GM18505 (cell line): Measurements from ENCODE around the gene ERBB3.
"Not testable (repeated sequence)": the region's sequence is repeated elsewhere in the genome, so short reads cannot be mapped to it uniquely, and the experiment has no call there.

Experiments used
- ATAC-seq: cut with Tn5 transposase; IDR thresholded peaks from one replicate; pipeline ENCODE4 v1.9.1; 2021; ENCODE audit not compliant: unreplicated experiment
- POLR2A ChIP-seq: IDR thresholded peaks from 4 replicates; pipeline ENCODE4 v1.6.1; 2011; ENCODE audit warnings: borderline replicate concordance; ENCODE audit not compliant: insufficient read depth, insufficient read length; ENCODE audit errors: extremely low read depth

ERBB3 gene

DNA sequence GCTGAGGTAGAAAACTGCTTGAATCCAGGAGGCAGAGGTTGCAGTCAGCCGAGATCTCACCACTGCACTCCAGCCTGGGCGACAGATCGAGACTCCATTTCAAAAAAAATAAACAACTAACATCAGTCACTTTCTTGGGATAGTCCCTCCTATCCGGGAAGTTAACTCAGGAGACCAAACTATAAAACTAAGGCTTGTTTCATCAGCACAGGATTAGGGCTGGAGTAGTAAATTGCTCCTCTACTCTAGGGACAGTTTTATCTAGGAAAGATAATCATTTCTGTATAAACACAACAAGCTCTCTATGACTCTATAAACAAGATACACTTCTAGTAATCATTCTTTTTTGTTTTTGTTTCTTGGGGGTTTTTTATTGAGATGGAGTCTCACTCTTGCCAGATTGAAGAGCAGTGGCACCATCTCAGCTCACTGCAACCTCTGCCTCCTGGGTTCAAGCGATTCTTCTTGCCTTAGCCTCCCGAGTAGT is 26.5 kb upstream of the ERBB3 start:
- no peak for ATAC-seq
- TF ChIP-seq POLR2A, result no peak

DNA sequence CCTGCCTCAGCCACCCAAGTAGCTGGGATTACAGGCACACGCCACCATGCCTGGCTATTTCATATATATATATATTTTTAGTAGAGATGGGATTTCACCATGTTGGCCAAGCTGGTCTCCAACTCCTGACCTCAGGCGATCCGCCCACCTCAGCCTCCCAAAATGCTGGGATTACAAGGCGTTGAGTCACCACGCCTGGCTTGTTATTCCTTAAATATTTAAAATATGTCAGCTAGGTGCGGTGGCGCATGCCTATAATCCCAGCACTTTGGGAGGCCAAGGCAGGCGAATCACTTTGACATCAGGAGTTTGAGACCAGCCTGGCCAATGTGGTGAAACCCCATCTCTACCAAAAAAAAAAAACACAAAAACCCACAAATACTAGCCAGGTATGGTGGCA is 20.0 kb upstream of the ERBB3 start:
- not testable (repeated sequence) for ATAC-seq

DNA sequence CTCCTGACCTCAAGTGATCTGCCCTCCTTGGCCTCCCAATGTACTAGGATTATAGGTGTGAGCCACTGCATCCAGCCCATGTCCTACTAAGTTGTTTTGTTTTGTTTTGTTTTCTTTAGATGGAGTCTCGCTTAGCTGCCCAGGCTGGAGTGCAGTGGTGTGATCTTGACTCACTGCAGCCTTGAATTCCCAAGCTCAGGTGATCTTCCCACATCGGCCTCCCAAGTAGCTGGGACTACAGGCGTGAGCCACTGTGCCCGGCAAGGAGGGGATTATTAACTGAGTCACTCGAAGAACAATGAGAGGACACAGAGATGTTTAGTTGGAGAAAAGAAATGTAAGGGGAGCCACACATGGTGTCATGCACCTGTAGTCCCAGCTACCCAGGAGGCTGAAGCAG is 18.0 kb upstream of the ERBB3 start:
- no peak for ATAC-seq

DNA sequence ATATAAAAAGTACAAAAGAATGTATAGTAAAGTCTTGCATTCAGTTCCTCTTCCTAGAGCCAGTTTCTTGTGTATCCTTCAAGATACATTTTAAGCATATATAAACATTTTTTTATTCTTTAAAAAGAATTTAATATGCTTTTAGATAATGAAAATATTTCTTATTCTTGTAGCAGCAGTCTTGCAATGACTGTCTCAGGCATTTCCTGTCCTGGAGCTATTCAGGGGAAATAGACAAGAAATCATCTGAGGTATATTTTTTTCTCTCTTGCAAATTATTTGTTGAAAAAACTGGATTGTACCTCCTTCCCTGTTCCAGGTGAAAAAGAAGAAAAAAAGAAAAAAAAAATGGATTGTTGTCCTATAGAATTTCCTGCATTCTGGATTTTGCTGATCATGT is 17.0 kb upstream of the ERBB3 start:
- ATAC-seq, result no peak
- no peak for TF ChIP-seq POLR2A

More for the DNA sequence above, 18.0 kb upstream of the ERBB3 start:
- TF ChIP-seq POLR2A, result no peak

DNA sequence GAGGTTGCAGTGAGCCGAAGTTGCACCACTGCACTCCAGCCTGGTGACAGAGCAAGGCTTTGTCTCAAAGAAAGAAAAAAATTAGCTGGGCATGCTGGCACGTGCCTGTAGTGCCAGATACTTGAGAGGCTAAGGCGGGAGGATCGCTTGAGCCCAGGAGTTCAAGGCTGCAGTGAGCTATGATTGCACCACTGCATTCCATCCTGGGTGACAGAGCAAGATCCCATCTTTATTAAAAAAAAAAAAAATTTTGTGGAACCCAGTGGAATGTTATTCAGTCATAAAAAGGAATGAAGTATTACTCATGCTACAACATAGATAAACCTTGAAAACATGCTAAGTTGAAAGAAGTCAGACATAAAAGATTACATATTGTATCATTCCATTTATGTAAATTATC is 8.3 kb upstream of the ERBB3 start:
- ATAC-seq, result no peak
- TF ChIP-seq POLR2A, result no peak

DNA sequence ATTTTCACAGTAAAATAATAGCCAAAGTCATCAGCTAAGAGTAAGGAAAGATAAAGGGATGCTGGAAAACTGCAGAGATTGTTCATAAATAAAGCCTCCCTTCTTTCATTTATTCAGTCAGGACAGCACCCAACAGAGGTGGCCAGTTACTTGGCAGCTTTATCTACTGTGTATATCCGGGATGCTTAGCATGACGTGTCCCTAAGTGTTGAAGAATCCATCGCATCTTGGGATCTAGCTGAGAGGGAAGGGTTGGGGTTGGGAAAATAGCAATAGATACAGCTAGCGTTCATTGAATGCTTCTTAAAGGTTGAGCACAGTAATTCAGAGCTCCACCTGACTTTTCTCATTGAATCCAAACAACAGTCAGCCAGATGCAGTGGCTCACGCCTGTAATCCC is 5.6 kb upstream of the ERBB3 start:
- ATAC-seq, result no peak
- TF ChIP-seq POLR2A, result no peak

DNA sequence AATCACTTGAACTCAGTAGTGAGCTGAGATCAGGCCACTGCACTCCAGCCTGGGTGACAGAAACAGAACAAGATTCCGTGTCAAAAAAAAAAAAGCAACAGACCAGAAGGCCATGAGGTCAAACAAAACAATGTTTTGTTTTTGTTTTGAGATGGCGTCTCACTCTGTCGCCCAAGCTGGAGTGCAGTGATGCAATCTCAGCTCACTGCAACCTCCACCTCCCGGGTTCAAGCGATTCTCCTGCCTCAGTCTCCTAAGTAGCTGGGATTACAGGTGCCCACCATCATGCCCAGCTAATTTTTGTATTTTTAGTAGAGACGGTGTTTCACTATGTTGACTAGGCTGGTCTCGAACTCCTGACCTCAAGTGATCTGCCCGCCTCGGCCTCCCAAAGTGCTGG is 2.0 kb upstream of the ERBB3 start:
- ATAC-seq, result not testable (repeated sequence)

DNA sequence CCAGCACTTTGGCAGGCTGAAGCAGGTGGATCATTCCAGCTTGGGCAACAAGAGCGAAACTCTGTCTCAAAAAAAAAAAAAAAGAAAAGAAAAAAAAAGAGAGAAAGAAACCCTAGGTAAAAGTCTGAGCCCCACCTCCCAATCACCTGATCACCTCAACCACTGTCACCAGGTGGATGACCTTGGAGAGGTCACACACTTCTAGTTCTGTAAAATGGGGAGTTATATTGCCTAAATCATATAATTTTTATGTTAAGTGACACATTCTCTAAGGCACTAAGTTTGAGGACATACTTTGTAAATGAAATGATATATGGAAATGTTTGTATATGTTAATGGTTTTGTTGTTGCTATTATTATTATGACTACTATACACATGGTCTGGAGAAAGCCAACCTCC is 1.5 kb upstream of the ERBB3 start:
- no peak for TF ChIP-seq POLR2A
- no peak for ATAC-seq

DNA sequence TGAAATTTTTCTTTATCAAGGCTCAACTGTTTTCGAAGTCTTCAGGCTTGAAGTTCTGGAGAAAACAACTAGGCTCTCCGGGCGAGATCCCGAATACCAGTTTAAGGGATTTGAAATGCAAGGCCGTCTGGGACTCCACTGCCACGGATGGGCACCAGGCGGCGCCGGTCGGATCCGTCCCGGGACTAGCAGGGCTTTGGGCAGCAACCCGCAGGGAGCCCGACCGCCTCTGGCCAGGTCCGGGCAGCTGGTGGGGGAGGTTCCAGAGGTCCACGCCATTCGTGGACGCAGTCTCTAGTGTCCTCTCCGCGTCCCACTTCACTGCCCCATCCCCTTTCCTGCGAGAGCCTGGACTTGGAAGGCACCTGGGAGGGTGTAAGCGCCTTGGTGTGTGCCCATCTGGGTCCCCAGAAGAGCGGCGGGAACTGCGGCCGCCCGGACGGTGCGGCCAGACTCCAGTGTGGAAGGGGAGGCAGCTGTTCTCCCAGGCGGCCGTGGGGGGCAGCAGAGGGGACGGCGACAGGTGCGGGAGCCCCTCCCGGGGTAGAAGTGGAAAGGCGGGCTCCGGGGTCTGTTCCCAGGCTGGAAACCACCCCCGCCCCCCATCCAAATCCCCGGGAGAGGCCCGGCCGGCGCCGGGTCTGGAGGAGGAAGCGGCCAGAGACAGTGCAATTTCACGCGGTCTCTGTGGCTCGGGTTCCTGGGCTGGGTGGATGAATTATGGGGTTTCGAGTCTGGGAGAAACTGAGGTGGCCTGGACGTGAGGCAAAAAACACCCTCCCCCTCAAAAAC is 838 bp upstream of the ERBB3 start:
- no peak for TF ChIP-seq POLR2A
- ATAC-seq, result peak; percentile 58

DNA sequence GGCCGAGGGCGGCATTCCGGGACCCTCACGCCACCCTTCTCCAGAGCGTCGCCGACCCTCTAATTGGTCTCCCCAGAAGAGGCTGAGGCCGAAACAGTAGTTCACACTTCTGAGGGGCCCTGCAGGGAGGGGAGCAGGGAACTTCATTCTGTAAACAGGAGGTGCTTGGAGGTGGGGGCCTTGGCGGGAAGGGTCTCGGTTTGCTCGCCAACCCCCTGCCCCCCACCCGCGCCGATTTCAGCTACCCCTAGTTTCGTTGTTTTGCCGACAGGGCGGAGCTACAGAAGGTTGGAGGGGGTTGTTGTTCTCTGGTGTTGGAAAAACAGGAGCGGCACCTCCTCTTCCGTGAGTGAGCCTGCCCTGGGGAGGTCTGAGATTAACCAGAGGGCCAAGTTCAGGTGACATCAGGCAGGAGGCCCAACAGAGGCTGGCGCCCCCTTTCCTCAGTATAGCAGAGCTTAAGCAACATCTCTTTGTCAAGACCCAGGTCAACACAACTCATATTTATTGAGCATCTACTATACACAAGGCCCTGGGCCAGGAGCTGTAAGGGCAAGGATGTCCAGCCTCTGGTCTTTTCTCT is 682 bp downstream of the ERBB3 start:
- no peak for ATAC-seq
- TF ChIP-seq POLR2A, result no peak

DNA sequence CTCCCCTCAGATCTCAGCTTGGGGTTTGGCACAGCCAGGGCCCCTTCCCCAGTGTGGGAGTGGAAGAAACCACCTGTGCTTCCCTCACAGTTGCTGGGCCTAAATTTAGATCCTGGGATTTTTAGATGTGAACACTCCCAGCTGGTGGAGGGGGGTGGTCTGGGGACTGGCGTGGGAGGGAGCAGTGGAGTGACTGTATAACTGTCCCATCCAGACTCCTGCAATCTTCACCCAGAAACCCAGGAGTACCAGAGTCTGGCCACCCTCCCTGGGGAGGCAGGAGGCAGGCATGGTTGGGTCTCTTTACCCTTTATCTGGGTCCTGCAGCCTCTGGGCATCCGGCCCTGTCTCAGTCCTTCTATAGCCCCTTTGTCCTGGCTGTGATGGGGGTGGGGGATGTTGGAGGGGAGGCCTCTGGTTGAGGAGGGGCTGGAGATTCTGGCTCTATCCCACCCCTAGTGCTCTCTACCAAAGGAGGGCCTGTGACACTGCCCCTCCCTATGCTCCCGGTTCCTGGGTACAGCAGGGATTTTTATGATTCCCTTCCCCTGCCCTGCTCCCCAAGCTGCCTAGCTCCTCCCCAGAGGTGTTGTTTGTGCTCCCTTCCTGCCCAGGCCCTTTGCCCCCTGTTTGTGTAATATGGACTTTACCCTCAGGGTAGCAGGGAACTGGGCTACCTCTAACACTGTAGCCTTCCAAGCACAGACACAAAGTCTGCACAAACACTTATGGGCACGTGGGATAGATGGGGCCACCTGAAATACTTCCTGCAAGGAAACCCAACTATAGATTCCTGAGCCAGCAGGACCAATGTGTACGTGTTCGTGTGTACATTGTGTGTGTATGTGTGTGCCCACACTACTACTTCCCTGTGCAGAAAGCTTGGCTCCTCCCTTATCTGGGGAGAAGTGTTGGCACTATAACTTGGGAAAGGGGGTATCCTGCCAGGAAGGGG is 1.7 kb downstream of the ERBB3 start:
- ATAC-seq, result no peak
- TF ChIP-seq POLR2A, result no peak

DNA sequence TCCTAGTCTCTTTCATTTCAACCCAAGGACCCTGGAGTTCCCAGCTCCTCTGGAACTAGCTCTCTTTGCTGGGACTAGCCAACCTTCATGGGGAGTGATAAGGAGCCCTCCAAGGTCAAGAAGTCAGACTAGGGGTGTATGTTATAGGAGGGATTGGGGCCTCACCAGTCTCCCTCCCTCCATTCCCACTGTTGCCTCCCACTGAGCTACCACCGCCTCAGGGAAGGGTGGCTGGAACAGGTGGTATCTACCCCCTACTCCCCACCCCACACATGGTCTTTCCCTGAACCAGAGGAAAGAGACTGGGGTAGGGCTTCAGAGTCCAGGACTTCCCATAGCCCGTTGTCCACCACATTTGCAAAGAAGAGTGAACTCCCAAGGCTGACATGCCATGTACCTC is 2.4 kb downstream of the ERBB3 start:
- no peak for ATAC-seq
- TF ChIP-seq POLR2A, result no peak

DNA sequence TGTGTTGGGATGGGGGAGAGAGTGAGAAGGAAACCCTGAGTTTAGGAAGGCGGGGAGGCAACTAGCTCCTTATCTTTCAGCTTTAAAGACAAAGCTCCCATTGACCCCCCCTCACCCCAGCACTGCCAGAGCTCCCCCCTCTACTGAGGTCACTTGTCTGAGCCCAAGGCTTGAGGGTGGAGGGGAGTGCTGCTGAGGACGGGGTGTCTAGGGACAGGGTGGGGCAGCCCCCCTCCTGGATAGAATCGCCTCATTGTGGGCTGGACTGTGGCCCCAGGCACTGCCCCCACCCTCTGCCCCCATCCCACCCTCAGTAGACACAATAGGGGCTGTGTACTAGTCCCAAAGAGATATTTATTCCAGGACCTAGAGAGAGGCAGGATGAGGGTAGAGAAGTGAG is 3.0 kb downstream of the ERBB3 start:
- no peak for ATAC-seq

More for the DNA sequence above, 3.0 kb downstream of the ERBB3 start:
- TF ChIP-seq POLR2A, result no peak
